ENCODE measurements around the gene ST14.

DNA sequence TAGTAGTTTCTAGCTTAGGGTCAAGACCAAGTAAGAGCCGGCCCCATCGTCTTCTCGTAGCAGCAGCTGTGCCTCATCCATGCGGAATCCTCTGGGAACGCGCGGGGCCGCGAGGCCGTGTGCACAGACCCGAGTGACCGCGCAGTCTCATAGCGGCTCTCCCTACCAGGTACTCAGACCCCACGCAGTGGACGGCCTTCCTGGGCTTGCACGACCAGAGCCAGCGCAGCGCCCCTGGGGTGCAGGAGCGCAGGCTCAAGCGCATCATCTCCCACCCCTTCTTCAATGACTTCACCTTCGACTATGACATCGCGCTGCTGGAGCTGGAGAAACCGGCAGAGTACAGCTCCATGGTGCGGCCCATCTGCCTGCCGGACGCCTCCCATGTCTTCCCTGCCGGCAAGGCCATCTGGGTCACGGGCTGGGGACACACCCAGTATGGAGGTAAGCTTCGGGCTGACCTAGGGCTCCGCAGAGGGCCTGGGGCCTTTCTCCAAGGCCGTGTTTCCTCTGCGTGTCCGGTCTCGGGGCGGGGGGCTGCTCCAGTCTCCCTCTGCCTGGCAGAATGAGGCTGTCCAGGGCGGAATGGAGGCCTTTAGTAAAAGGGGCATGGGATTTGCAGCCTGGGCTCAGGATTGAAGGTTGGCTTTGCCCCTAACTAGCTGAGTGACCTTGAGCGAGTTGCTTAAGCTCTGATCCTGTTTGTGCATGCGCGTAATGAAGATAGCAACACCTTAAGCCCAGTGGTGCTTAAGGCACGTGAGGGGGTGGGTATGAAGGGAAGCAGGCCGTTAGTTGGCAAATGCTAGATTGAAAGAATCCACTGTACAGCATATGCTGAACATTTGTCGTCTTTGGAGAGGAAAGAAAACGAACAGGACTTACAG, 48.9 kb downstream of the ST14 start:
- no peak for TF ChIP-seq POLR2AphosphoS5 (IDR thresholded peaks at IDR 0.05; ENCODE audit: low read depth)
- TF ChIP-seq GABPA (IDR thresholded peaks at IDR 0.05; ENCODE audit: low read depth): no peak
